ENCODE measurements around the gene C15orf61. TPM values are rescaled to one million over a fixed set of nuclear protein-coding genes. Genes with fewer than 3 reads are reported as not detected.

Gene C15orf61
- total and polyA plus RNA-seq, 4 donors: 1.4 to 5.6 (median 2.5) TPM

DNA sequence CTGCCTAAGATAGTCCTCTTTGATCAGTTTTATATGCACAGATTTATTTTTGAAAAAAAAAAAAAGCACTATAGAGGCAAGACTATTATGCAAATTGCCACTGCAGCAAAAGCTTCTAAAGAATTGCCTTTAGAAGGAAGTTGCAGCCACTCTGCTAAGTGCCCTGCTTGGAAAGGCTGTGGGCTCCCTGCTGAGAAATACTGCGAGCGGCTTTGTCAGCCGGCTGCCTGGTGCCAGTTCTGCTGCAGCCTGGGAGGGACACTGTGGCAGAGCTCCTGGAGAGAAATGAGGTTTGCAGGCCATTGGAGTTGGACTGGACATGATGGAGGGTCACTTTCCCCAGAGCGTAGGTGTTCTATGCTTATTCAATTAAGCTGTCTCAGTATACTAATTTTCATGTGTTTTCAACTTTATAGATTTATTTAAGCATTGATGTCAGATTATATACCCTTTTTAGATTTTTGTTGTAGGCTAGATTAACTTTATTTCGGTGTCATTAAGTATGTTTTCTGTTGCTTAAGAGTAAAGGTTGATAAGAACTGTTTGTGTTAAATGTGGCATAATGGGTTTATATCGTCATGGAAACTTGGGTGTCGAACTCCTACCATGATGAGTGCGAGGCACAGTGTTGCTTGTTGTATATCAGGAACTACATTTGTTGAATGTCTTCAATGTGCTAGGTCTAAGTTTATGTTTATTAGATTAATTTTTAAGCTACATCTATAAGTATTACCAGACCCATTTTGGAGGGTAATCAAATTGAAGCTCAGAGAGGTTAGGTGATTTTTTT lies 28.1 kb downstream of the C15orf61 start (continued):
- TF ChIP-seq RAD21 (IDR thresholded peaks at IDR 0.05) (no peak), JUND (IDR thresholded peaks at IDR 0.05) (no peak), SP1 (IDR thresholded peaks at IDR 0.05) (no peak)
- TF ChIP-seq, protein P1, sequence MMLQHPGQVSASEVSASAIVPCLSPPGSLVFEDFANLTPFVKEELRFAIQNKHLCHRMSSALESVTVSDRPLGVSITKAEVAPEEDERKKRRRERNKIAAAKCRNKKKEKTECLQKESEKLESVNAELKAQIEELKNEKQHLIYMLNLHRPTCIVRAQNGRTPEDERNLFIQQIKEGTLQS (IDR thresholded peaks at IDR 0.05): no peak
- TF ChIP-seq, protein P2, sequence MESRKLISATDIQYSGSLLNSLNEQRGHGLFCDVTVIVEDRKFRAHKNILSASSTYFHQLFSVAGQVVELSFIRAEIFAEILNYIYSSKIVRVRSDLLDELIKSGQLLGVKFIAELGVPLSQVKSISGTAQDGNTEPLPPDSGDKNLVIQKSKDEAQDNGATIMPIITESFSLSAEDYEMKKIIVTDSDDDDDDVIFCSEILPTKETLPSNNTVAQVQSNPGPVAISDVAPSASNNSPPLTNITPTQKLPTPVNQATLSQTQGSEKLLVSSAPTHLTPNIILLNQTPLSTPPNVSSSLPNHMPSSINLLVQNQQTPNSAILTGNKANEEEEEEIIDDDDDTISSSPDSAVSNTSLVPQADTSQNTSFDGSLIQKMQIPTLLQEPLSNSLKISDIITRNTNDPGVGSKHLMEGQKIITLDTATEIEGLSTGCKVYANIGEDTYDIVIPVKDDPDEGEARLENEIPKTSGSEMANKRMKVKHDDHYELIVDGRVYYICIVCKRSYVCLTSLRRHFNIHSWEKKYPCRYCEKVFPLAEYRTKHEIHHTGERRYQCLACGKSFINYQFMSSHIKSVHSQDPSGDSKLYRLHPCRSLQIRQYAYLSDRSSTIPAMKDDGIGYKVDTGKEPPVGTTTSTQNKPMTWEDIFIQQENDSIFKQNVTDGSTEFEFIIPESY (IDR thresholded peaks at IDR 0.05): no peak

DNA sequence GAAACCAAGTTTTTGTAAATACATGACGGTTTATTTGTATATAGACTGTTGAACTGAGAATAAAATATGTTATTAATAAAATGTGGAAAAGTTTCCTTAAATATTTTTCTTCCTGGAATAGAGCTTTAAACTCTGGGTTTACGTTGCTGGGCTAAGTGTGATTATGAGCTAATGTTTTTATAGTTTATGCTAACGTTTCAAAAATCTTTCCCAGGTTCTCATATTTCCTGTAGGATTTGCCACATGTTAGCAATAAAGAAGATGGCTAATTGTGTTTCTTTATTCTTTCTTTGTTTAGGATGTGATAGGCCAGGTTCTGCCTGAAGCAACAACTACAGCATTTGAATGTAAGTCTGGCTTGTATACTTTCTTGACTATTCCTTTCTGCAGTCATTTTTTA lies 28.8 kb downstream of the C15orf61 start:
- 78% methylated on average over 3 of the region's 3 CpGs for WGBS
- Histone ChIP-seq H3K4me3 (ENCODE audit: low read depth in 1 of 3, low read length in 3 of 3) (no peak overlapping the region), H3K36me3 (ENCODE audit: control insufficient read depth in 4 of 4, insufficient read depth in 3 of 4, low read depth in 1 of 4, low read length in 3 of 4) (peaks cover 0 to 9% (median 4%) of the 10 kb centered on the region in 4 donors), H3K27ac (ENCODE audit: low read depth in 1 of 2, low read length in 2 of 2) (no peak overlapping the region), H3K27me3 (ENCODE audit: control insufficient read depth in 4 of 4, insufficient read depth in 4 of 4, low read length in 3 of 4) (no peaks in the 10 kb centered on the region), H3K9ac (ENCODE audit: low read depth in 1 of 2, low read length in 2 of 2) (no peak overlapping the region), H3K4me1 (ENCODE audit: control insufficient read depth in 4 of 4, insufficient read depth in 4 of 4, low read length in 3 of 4) (peaks cover 0 to 3% (median 0%) of the 10 kb centered on the region in 4 donors), H3K9me3 (ENCODE audit: control insufficient read depth in 4 of 4, low read length in 3 of 4) (no peaks in the 10 kb centered on the region)
- no peak for DNase-seq (ENCODE audit: low spot score)
- TF ChIP-seq NR2F2 (IDR thresholded peaks at IDR 0.05) (no peak), RAD21 (IDR thresholded peaks at IDR 0.05) (no peak), TAF1 (conservative IDR thresholded peaks at IDR 0.05) (no peak)
- TF ChIP-seq, protein P3, sequence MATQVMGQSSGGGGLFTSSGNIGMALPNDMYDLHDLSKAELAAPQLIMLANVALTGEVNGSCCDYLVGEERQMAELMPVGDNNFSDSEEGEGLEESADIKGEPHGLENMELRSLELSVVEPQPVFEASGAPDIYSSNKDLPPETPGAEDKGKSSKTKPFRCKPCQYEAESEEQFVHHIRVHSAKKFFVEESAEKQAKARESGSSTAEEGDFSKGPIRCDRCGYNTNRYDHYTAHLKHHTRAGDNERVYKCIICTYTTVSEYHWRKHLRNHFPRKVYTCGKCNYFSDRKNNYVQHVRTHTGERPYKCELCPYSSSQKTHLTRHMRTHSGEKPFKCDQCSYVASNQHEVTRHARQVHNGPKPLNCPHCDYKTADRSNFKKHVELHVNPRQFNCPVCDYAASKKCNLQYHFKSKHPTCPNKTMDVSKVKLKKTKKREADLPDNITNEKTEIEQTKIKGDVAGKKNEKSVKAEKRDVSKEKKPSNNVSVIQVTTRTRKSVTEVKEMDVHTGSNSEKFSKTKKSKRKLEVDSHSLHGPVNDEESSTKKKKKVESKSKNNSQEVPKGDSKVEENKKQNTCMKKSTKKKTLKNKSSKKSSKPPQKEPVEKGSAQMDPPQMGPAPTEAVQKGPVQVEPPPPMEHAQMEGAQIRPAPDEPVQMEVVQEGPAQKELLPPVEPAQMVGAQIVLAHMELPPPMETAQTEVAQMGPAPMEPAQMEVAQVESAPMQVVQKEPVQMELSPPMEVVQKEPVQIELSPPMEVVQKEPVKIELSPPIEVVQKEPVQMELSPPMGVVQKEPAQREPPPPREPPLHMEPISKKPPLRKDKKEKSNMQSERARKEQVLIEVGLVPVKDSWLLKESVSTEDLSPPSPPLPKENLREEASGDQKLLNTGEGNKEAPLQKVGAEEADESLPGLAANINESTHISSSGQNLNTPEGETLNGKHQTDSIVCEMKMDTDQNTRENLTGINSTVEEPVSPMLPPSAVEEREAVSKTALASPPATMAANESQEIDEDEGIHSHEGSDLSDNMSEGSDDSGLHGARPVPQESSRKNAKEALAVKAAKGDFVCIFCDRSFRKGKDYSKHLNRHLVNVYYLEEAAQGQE (IDR thresholded peaks at IDR 0.05): no peak

DNA sequence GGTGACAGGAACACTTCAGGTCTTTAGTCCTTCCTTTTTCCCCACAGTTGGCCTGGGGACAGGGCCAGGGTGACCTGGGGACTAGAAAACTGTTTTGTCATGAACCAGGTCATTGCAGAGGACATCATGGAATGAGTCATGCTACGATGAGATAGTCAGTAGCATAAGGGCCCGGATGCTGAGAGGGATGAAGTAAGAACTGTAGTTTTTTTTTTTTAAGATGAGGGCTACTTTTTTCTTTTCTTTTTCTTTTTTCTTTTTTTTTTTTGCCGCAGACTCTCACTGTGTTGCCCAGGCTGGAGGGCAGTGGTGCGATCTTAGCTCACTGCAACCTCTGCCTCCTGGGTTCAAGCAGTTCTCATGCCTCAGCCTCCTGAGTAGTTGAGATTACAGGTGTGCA lies 29.6 kb downstream of the C15orf61 start:
- WGBS: 91% methylated on average over 4 of the region's 4 CpGs

More for the DNA sequence above, 29.6 kb downstream of the C15orf61 start:
- H3K27me3 ChIP-seq (ENCODE audit: control insufficient read depth in 4 of 4, insufficient read depth in 4 of 4, low read length in 3 of 4): no peaks in the 10 kb centered on the region
- H3K4me3 ChIP-seq (ENCODE audit: low read depth in 1 of 3, low read length in 3 of 3): no peak overlapping the region
- H3K36me3 ChIP-seq (ENCODE audit: control insufficient read depth in 4 of 4, insufficient read depth in 3 of 4, low read depth in 1 of 4, low read length in 3 of 4): peaks cover 0 to 10% (median 4%) of the 10 kb centered on the region in 4 donors
- TF ChIP-seq RXRA (IDR thresholded peaks at IDR 0.05): peak in 1 of 2 donors; percentile 40
- TF ChIP-seq, protein P4, sequence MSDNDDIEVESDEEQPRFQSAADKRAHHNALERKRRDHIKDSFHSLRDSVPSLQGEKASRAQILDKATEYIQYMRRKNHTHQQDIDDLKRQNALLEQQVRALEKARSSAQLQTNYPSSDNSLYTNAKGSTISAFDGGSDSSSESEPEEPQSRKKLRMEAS (IDR thresholded peaks at IDR 0.05): no peak
- TF ChIP-seq, protein P2 (IDR thresholded peaks at IDR 0.05): no peak
- no peak for DNase-seq (ENCODE audit: low spot score)
- H3K4me1 ChIP-seq (ENCODE audit: control insufficient read depth in 4 of 4, insufficient read depth in 4 of 4, low read length in 3 of 4): peaks cover 0 to 3% (median 0%) of the 10 kb centered on the region in 4 donors
- no peak overlapping the region for H3K9ac ChIP-seq (ENCODE audit: low read depth in 1 of 2, low read length in 2 of 2)
- H3K27ac ChIP-seq (ENCODE audit: low read depth in 1 of 2, low read length in 2 of 2): no peak overlapping the region
- H3K9me3 ChIP-seq (ENCODE audit: control insufficient read depth in 4 of 4, low read length in 3 of 4): no peaks in the 10 kb centered on the region
